ENCODE measurements around the gene PRDX1.
"Not testable (repeated sequence)": the region's sequence is repeated elsewhere in the genome, so short reads cannot be mapped to it uniquely, and the experiment has no call there.

Gene PRDX1

GRCh38 chr1:45542591-45542990 lies 20.9 kb upstream of the PRDX1 start:
- DNase-seq, result peak in 7 of 42 donors; percentile 9 to 54 (median 19)
- intact Hi-C loops (cut with DNase I), result no loop called here

DNA sequence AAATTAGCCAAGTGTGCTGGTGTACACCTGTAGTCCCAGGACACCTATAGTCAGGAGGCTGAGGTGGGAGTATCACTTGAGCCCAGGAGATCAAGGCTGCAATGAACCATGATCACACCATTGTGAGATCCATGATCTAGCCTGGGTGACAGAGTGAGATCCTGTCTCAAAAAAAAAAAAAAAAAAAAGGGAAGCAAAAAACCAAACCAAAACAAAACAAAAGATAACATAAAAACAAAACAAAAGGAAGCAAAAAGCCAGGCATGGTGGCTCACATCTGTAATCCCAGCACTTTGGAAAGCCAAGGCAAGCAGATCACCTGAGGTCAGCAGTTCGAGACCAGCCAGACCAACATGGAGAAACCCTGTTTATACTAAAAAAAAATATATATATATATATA lies 19.5 kb upstream of the PRDX1 start:
- DNase-seq, result no peak
- intact Hi-C loops (cut with DNase I), result no loop called here

DNA sequence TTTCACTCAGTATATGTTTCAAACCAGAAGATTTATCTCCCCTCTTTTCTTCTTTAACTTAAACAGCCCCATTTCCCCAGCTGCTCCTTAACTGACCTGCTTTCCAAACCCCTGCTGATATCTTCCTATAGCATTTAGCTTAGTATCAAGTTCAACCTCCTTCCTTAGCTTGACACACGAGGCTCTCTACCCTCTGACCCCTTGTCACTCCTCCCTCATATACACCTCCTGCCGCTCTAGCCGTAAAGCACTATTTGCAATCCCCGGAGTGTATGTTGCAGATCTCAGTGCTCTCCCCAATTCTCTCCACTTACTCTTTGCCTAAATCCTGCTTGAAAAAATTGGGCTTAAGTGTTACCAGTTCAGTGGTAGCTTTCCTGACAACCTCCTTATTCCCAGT lies 15.2 kb upstream of the PRDX1 start:
- no peak for DNase-seq
- intact Hi-C loops (cut with DNase I), result no loop called here

- DNase-seq, result no peak
Observed at GRCh38 chr1:45535988-45536766, 14.5 kb upstream of the PRDX1 start.

GRCh38 chr1:45531873-45532272 lies 10.2 kb upstream of the PRDX1 start:
- no peak for DNase-seq
- intact Hi-C loops (cut with DNase I), result no loop called here

More at GRCh38 chr1:45535988-45536766, 14.5 kb upstream of the PRDX1 start:
- intact Hi-C loops (cut with DNase I), result no loop called here

DNA sequence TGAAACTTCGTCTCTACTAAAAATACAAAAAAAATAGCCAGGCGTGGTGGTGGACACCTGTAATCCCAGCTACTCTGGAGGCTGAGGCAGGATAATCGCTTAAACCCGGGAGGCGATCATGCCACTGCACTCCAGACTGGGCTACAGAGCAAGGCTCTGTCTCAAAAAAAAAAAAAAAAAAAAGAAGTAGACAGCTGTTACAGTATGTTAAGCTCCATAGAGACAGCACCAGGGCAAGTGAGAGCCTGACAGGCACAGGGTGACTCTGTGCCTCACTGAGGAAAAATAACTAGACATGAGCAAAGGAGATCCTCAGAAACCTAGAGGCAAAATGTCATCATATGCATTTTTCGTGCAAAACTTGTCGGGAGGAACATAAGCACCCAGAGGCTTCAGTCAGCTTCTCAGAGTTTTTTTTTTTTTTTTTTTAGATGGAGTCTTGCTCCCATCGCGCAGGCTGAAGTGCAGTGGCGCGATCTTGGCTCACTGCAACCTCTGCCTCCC lies 9.0 kb upstream of the PRDX1 start:
- no peak for DNase-seq
- intact Hi-C loops (cut with DNase I), result no loop called here

DNA sequence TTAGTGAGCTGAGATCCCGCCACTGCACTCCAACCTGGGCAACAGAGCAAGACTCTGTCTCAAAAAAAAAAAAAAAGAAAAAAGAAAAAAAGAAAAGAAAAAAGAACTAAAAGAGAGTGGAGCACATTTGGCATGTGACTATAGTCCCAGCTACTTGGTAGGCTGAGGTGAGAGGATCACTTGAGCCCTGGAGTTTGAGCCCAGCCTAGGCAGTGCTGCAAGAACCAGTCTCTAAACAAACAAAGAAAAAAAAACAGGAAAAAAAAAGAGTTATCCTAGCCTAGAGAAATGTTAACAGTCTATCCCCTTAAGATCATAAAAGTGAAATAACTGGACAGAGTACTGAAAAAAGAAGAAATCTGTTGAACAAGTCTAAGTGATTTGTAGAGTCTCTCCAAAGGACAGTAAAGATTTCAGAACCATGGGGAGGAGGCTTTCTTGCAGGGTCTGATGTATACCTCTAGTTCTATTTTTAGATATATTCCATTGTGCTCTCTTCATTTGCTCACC lies 4.5 kb upstream of the PRDX1 start:
- no peak for DNase-seq
- intact Hi-C loops (cut with DNase I), result no loop called here

DNA sequence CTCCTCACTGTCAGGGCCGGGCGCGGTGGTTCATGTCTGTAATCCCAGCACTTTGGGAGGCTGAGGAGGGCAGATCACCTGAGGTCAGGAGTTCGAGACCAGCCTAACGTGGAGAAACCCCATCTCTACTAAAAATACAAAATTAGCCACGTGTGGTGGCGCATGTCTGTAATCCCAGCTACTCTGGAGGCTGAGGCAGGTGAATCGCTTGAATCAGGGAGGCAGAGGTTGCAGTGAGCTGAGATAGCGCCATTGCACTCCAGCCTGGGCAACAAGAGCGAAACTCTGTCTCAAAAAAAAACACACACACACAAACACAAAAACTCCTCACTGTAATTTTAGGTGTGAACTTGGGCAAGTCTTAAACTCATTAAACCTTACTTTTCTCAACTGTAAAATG lies 2.3 kb upstream of the PRDX1 start:
- intact Hi-C loops (cut with DNase I); DNase-seq: not testable (repeated sequence)

- intact Hi-C loops (cut with DNase I); DNase-seq: not testable (repeated sequence)
Observed at GRCh38 chr1:45523516-45523915, 1.8 kb upstream of the PRDX1 start.

- intact Hi-C loops (cut with DNase I), result no loop called here
- no peak for DNase-seq
Observed at GRCh38 chr1:45522324-45523104, 830 bp upstream of the PRDX1 start.

- intact Hi-C loops (cut with DNase I), result loop anchor here (5.0 kb wide), 1 partner anchor 53 kb away; no protein-coding TSS in a partner anchor
- DNase-seq, result not testable (repeated sequence)
Observed at GRCh38 chr1:45519774-45520173, 1.9 kb downstream of the PRDX1 start.

DNA sequence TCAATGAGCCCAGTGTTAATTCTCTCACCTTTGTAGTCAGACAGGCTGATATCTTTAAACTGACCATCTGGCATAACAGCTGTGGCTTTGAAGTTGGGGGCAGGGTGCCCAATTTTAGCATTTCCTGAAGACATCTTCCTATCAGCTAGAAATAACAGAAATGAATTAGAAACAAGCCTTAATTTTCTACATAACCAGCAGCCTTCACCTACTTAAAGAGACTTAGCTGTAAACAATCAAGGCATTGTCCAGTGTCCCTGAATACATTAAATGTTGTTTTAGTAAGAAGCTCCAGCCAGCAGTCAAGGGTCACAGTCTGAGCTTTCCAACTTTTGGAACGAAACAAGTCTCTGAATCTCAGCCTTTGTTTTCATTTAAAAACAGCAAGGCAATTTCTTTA lies 2.8 kb downstream of the PRDX1 start:
- intact Hi-C loops (cut with DNase I), result loop anchor here (5.0 kb wide), 1 partner anchor 53 kb away; no protein-coding TSS in a partner anchor
- DNase-seq, result no peak

- intact Hi-C loops (cut with DNase I), result loop anchor here (5.0 kb wide), 1 partner anchor 54 kb away; no protein-coding TSS in a partner anchor
- not testable (repeated sequence) for DNase-seq
Observed at GRCh38 chr1:45518366-45518765, 3.3 kb downstream of the PRDX1 start.

- no peak for DNase-seq
- intact Hi-C loops (cut with DNase I), result loop anchor here (5.0 kb wide), 1 partner anchor 56 kb away; no protein-coding TSS in a partner anchor
Observed at GRCh38 chr1:45516465-45516864, 5.2 kb downstream of the PRDX1 start.

DNA sequence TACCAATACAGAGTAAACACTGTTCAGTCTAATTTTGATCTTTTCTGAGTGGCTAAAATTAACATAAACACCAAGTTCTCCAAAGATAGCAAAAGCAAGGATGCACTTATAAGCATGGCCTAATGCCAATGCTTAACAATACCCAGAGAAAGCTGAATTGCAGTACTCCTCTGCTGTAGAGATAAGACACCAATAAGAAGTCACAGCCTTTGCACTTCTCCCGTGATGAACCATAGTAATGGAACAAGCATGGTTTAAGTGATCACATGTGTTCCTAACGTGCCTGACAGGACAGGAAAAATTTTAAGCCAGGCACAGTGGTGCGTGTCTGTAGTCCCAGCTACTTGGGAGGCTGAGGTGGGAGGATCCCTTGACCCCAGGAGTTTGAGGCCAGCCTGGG lies 5.6 kb downstream of the PRDX1 start:
- intact Hi-C loops (cut with DNase I), result loop anchor here (5.0 kb wide), 1 partner anchor 56 kb away; no protein-coding TSS in a partner anchor
- DNase-seq, result no peak

GRCh38 chr1:45513532-45514260 lies 8.0 kb downstream of the PRDX1 start:
- intact Hi-C loops (cut with DNase I); DNase-seq: not testable (repeated sequence)

GRCh38 chr1:45512641-45513054 lies 9.0 kb downstream of the PRDX1 start:
- intact Hi-C loops (cut with DNase I), result no loop called here
- peak in 39 of 42 donors; percentile 19 to 86 (median 56) for DNase-seq

- intact Hi-C loops (cut with DNase I), result no loop called here
- peak in 23 of 42 donors; percentile 14 to 61 (median 39) for DNase-seq
Observed at GRCh38 chr1:45510972-45511527, 10.6 kb downstream of the PRDX1 start.

Data from head of caudate nucleus (tissue), 42 donors.